HG03575 (cell line): ENCODE measurements around the gene DPYSL5.

ENCODE experiments used
- ATAC-seq: cut with Tn5 transposase; IDR thresholded peaks from one replicate; pipeline ENCODE4 v1.9.1; 2021; ENCODE audit not compliant: unreplicated experiment, insufficient number of reproducible peaks, low FRiP score; ENCODE audit errors: extremely low read depth

The DPYSL5 gene

DNA sequence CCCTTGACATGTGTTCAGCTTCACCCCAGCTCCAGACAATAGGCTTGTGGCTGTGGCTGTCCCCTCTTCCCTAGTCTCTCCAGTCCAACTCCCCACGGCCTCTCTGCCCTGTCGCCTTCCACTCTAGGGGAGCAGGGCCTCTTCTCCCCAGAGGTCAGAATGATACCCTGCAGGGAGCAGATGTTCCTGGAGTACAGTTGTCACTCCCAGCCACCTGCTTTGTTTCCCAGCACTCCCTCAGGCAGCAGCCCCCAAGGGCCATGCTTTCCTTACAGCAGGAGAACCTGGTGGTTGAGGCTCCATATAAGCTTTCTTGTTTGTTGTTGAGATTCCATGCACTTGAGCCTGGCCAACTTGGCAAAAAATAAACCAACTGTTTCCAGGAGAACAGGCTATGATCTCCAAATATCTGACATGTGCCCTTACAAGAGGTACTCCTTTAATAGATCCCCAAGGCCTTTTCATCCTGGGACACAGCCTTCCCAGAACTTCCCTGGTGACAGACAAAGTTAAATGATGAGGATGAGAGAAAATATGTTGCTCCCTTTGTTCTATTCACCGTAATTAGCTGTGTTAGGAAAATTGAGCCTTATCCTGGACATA lies 45.1 kb downstream of the DPYSL5 start:
- no peak for ATAC-seq

DNA sequence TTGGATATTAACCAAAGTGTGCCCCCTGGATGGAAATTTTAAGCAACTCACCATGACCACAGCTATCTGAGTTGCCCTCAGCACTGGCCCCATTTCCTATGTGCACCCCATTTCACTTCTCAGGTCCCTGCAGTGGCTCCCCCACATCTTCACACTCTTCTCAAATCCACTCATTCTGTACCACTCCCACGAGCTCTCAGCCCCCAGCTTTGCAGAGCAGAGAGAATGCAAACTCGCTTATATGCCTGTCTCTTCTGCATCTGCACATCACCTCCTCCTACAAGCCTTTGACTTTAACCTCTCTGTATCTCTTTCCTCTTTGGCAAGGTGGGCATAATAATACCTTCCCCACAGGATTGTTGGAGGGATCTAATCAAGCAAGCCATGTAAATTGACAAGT lies 46.2 kb downstream of the DPYSL5 start:
- ATAC-seq, result no peak

DNA sequence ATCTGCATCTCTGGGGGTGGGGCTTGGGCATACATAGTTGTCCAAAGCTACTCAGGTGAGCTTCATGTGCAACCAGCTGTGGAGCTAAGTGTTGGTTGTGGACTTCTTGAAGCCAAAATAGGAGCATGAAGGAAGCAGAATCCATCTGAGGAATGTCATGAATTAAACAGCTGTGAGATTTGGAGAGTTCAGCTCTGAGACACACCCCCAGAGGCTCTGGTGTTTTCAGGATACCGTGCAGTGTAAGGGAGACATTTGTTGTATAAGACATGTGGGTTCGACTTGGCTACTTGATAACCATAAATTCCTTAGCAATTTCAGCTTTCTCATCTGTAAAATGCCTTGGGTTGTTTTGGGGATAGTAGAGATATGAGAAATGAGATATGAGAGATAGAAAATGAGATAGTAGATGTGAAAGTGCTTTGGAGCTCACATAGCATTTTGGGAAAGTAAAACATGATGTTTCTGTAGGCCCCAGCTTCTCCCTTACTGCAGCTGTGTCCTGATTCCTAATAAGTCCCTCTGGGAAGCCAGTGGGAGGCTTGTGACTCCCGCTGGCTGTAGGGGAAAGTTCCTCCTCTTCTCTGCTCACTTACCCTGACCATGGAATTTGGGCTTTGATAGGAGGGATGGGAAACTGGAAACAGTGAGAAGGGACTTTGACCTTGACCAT lies 50.0 kb downstream of the DPYSL5 start:
- ATAC-seq, result no peak

DNA sequence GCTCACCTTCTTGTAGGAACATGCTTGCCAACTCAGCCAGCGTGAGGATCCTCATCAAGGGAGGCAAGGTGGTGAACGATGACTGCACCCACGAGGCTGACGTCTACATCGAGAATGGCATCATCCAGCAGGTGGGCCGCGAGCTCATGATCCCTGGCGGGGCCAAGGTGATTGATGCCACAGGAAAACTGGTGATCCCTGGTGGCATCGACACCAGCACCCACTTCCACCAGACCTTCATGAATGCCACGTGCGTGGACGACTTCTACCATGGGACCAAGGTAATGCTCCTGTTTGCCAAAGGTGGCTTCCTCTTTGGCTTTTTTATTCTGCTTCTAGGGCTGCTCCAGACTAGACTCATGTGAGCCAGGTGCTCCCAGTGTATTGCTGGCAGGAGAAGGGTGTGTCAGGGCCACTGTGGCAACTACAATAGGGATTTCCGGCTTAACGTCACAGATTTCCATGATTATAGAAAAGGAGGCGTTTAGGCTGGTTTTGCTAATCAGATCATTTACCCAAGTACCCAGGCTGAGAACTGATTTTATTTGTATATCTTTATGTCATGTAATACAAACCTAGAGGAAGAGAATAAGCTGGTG lies 50.6 kb downstream of the DPYSL5 start:
- ATAC-seq, result no peak

- ATAC-seq, result no peak
These were observed 51.7 kb downstream of the DPYSL5 start for GRCh38 chr2:26899500-26900164.

- no peak for ATAC-seq
These were observed 52.9 kb downstream of the DPYSL5 start for GRCh38 chr2:26900831-26901321.

DNA sequence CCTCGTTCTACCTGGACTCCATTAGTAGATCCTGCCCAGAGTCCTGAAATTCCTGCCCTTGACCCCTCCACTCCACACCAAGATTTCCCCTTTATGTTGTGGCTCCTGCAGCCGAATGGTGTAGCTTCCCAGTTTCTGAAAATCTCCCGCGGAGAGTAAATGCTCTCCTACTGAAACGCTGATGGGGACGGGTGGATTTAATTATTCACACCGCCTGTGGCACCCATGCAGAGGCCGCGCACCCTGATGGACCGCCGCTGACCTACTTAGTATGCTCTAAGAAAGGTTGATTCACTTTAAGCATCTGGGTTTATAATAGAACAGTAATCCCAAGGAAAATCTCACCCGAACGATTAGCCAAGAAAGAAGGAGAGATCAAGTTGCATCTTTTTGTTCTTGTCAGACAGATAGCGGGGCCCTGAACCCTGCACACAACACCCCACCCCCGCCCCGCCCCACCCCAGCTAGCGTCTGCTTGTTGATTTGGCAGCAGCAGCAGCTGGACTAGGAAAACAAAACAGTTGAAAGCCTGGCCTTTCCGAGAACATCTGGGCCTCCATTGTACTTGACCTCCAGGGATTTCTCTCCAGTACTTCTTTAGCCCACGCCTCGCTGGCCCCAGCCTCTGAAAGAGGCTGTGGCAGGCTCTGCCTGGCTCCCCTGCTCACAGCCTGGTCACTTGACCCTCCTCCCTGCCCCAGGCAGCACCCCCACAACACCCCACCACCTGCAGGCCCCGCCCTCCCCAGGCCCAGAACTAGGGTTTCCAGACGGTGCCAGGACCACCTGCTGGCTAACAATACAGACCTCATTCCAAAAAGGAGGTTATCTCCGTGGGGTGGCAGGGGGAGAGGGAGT lies 53.6 kb downstream of the DPYSL5 start:
- no peak for ATAC-seq

DNA sequence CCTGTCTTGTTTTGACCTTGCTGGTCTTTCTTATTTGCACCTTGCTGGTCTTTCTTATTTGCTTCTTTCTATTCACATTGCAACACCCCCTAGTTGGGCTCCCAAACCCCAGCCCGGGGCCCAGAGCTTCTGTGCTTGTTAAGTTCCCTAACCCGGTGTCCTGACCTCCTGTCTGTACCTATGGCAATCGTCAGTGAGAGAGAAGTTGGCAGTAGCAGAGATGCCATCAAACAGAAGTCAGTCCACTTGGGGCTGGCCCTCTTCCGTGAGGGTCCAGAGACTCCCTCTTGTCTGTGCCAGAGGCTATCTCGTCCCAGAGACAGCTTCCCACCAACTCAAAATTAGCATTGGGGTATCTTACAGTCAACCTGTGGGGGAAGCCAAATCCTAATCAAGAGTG lies 55.7 kb downstream of the DPYSL5 start:
- ATAC-seq, result no peak

DNA sequence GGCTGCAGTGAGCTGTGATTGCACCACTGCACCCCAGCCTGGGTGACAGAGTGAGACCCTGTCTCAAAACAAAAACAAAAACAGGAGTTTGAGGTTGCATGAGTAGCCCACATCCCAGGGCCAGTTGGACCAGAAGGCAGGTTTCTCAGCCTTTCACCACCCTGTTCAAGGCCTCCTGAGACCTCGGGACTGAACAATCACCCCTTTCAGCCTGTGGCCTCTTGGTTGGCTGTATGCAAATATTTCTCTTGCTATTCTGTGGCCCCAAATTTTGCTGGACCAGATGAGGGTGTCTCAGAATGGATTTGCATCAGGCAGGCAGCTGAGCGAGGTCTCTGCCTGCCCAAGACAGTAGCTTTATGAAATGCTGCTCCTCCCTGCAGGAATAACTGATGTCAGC lies 56.9 kb downstream of the DPYSL5 start:
- ATAC-seq, result no peak

DNA sequence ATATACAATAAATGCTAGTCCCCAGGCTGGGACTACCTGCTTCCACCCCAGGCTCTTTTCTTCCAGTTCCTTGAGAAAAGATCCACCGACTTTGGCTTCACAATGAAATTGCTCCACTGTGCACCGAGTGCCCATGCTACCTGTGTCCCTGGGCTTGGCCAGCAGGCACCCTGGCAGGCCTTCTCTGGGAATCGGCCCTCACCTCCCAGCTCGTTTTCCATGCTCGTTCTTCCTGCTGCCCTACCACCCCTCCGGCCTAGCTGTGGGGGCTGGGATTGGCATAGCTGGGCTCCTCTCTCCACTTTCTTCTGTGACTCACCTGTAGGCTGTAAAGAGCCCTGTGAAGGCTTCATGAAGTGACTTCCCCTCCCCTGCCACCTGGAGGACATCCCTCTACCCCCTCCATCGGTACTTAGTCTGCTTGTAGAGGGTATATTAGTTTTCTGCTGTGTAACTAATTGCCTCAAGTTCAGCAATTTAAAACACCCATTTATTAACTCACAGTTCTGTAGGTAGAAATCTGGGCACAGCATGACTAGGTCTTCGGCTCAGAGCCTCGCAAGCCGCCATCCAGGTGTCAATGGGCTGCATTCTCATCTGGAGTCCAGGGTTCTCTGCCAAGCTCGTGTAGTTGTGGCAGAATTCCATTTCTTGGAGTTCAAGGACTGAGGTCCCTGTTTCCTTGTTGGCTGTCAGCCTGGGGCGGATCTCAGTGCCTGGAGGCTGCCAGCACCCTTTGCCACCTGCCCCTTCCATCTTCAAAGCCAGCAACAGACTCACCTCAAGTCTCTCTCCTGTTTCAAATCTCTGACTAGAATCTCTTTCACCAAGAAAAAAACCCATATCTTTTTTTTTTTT lies 57.6 kb downstream of the DPYSL5 start:
- ATAC-seq, result no peak

DNA sequence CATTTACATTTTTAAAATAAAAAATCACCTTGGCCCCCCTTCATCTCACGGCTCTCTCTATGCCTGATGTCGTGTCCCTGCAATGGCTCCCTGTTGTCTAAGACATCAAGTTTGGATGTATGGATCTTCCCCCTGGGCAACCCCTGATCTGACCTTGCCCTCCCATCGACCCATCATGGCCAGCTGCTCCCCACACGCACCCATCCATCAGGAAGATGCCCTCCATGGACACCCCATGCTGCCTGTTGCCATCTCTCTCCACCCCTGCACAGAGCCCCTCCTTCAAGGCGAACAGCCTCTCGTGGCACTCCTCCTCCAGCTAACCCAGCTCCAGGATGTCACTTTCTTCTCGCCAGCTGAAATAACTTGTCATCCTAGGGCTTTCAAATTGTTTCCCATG lies 59.5 kb downstream of the DPYSL5 start:
- ATAC-seq, result no peak

GRCh38 chr2:26910176-26910575 lies 62.2 kb downstream of the DPYSL5 start:
- no peak for ATAC-seq

DNA sequence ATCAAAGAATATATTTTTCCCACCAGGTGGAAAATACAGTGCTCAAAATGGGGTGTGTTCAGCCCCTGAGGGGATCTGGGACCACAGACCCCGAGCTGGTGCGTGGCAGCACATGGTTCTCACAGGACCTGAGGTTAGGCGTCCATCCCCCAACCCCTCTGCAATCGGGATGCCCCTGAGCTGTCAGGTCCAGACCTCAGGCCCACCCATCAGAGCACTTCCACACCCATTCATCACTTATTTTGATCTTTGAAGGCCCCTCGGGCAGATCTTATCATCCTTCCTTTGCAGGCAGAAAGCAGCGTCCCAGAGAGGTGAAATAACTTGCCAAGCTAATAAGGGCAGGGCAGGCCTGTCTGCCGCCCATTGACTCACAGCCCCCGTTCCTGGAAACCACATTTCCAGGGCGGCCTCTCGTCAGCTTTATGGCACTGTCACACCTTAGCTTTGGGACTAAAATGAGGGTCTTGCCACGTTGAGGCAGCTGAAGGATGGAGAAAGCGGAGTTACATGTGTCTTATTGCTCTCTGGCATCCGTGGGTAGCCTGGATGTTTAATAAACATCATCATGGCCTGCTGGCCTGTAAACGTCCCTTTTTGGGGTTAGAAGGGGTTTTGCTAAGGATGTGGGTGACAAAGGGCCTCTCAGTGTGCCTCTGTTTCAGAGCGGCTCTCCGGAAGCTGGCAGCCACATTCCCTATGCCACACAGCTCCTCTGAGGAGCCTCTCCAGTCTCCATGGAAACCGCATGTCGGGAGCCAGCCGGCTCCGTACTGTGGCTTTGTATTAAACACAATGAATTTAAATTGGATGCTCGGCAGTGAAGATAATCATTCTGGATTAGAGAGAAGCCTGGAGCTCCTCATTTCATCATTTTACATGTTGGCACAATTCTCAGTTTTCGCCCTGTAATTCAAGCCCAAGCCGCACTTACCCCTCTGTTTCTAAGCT lies 64.3 kb downstream of the DPYSL5 start:
- no peak for ATAC-seq

- no peak for ATAC-seq
These were observed 65.7 kb downstream of the DPYSL5 start for GRCh38 chr2:26913606-26913998.

DNA sequence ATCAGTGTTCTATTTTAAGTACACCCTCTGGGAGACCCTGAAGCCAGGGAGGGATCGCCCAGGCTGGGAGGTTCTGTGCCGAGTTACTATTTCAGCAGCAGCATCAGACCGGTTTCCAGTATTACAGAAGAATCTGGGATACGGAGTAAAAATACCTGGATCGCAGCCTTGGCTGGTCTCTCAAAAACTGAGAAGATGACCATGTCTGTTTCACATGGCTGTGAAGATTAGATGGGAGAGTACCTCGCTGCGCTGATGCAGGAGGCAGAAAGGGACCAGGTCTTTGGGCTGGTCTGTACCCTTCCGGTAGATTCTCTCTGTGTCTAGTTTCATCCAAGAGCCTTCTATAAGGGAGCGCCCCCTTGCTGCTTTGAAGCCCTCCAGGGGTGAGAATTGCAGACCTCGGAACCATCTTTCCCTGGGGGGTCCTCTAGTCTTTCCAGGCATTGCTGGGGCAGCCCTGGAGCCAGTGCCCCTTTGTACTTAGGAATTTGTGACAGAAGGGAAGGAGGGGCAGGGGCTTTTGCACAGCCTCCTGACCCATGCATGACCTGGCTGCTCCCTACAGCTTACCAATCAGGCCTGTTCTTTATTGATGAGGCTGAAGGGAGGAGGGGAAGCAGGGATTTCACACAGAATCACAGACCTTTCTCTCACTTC lies 66.2 kb downstream of the DPYSL5 start:
- ATAC-seq, result no peak

GRCh38 chr2:26914659-26915310 lies 66.9 kb downstream of the DPYSL5 start:
- ATAC-seq, result no peak
